Liver (tissue), 2 donors: ENCODE measurements around the gene WAC.

Experiments used
- TF ChIP-seq, protein P1 (sequence below): fragments of 150-350 bp; IDR thresholded peaks from 2 replicates; pipeline ENCODE4 v1.5.1; 2017; ENCODE audit warnings: improper control_type of control experiment, low read depth, low read length; ENCODE audit not compliant: missing input control
- TF ChIP-seq, protein P2 (sequence below): IDR thresholded peaks from 2 replicates; pipeline ENCODE4 v1.6.1; 2016; ENCODE audit warnings: antibody characterized with exemption
- TF ChIP-seq, protein P3 (sequence below): IDR thresholded peaks from 2 replicates; pipeline ENCODE4 v1.6.1; 2016; ENCODE audit warnings: antibody characterized with exemption
- donor health status: healthy.

DNA sequence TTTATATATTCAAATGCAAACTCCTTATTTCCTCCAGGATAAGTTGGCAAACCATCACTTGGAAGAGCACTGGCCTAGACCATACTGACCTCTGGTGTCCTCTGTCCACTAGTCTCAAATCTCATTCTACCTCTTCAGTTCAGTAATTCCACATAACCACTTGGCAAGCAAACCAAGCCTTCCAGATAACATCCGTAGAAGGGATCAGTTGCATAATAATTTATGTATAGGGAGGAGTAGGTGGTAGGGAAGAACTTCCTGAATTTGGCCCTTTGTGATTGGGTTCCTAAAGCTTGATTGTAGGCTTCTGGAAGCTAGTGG is 55.0 kb downstream of the WAC start:
- TF ChIP-seq, protein P1, sequence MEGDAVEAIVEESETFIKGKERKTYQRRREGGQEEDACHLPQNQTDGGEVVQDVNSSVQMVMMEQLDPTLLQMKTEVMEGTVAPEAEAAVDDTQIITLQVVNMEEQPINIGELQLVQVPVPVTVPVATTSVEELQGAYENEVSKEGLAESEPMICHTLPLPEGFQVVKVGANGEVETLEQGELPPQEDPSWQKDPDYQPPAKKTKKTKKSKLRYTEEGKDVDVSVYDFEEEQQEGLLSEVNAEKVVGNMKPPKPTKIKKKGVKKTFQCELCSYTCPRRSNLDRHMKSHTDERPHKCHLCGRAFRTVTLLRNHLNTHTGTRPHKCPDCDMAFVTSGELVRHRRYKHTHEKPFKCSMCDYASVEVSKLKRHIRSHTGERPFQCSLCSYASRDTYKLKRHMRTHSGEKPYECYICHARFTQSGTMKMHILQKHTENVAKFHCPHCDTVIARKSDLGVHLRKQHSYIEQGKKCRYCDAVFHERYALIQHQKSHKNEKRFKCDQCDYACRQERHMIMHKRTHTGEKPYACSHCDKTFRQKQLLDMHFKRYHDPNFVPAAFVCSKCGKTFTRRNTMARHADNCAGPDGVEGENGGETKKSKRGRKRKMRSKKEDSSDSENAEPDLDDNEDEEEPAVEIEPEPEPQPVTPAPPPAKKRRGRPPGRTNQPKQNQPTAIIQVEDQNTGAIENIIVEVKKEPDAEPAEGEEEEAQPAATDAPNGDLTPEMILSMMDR: peak; percentile 28
- TF ChIP-seq, protein P2, sequence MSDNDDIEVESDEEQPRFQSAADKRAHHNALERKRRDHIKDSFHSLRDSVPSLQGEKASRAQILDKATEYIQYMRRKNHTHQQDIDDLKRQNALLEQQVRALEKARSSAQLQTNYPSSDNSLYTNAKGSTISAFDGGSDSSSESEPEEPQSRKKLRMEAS: no peak
- TF ChIP-seq, protein P3, sequence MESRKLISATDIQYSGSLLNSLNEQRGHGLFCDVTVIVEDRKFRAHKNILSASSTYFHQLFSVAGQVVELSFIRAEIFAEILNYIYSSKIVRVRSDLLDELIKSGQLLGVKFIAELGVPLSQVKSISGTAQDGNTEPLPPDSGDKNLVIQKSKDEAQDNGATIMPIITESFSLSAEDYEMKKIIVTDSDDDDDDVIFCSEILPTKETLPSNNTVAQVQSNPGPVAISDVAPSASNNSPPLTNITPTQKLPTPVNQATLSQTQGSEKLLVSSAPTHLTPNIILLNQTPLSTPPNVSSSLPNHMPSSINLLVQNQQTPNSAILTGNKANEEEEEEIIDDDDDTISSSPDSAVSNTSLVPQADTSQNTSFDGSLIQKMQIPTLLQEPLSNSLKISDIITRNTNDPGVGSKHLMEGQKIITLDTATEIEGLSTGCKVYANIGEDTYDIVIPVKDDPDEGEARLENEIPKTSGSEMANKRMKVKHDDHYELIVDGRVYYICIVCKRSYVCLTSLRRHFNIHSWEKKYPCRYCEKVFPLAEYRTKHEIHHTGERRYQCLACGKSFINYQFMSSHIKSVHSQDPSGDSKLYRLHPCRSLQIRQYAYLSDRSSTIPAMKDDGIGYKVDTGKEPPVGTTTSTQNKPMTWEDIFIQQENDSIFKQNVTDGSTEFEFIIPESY: no peak
